ENCODE data around the gene NCR3LG1. TPM values are rescaled to one million over a fixed set of nuclear protein-coding genes. Genes with fewer than 3 reads are reported as not detected.
"Not testable (repeated sequence)": the region's sequence is repeated elsewhere in the genome, so short reads cannot be mapped to it uniquely, and the experiment has no call there.

Gene NCR3LG1
- total and polyA plus RNA-seq, 8 donors: under 0.01 to 13.6 (median 4.1) TPM; not detected in 1

- Histone ChIP-seq H3K4me3 (no peak overlapping the region), H3K27me3 (peaks cover 0 to 48% (median 0%) of the 10 kb centered on the region in 3 donors), H3K4me1 (peaks cover 17 to 28% (median 20%) of the 10 kb centered on the region in 4 donors), H3K36me3 (no peaks in the 10 kb centered on the region), H3K9me3 (no peaks in the 10 kb centered on the region), H3K27ac (no peak overlapping the region)
- no peak for DNase-seq
- intact Hi-C loops (cut with DNase I; ENCODE audit: low total_unique reads): no loop called here
- TF ChIP-seq, protein P1, sequence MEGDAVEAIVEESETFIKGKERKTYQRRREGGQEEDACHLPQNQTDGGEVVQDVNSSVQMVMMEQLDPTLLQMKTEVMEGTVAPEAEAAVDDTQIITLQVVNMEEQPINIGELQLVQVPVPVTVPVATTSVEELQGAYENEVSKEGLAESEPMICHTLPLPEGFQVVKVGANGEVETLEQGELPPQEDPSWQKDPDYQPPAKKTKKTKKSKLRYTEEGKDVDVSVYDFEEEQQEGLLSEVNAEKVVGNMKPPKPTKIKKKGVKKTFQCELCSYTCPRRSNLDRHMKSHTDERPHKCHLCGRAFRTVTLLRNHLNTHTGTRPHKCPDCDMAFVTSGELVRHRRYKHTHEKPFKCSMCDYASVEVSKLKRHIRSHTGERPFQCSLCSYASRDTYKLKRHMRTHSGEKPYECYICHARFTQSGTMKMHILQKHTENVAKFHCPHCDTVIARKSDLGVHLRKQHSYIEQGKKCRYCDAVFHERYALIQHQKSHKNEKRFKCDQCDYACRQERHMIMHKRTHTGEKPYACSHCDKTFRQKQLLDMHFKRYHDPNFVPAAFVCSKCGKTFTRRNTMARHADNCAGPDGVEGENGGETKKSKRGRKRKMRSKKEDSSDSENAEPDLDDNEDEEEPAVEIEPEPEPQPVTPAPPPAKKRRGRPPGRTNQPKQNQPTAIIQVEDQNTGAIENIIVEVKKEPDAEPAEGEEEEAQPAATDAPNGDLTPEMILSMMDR (IDR thresholded peaks at IDR 0.05): no peak
- 70 to 83% (median 78%) methylated on average over 2 of the region's 2 CpGs for WGBS, 5 donors
Observed at GRCh38 chr11:17416492-17416891, 64.9 kb downstream of the NCR3LG1 start.

- TF ChIP-seq, protein P1 (IDR thresholded peaks at IDR 0.05): no peak
- TF ChIP-seq EP300 (IDR thresholded peaks at IDR 0.05) (no peak), POLR2A (IDR thresholded peaks at IDR 0.05) (no peak), POLR2AphosphoS5 (IDR thresholded peaks at IDR 0.05) (no peak)
- 58 to 74% (median 66%) methylated on average over 2 of the region's 2 CpGs for WGBS, 5 donors
- no peak for DNase-seq
- intact Hi-C loops (cut with DNase I; ENCODE audit: low total_unique reads): no loop called here
- H3K36me3 ChIP-seq: no peaks in the 10 kb centered on the region
- H3K4me1 ChIP-seq: peaks cover 0 to 12% (median 9%) of the 10 kb centered on the region in 4 donors
- peaks cover 0 to 43% (median 0%) of the 10 kb centered on the region in 3 donors for H3K27me3 ChIP-seq
- H3K4me3 ChIP-seq: no peak overlapping the region
- no peak overlapping the region for H3K27ac ChIP-seq
- no peaks in the 10 kb centered on the region for H3K9me3 ChIP-seq
Observed at GRCh38 chr11:17418444-17419081, 67.0 kb downstream of the NCR3LG1 start.

GRCh38 chr11:17421781-17422180, 70.2 kb downstream of the NCR3LG1 start:
- Histone ChIP-seq H3K4me1 (no peaks in the 10 kb centered on the region), H3K9me3 (no peaks in the 10 kb centered on the region), H3K4me3 (no peak overlapping the region), H3K27me3 (peaks cover 0 to 22% (median 0%) of the 10 kb centered on the region in 3 donors), H3K27ac (no peak overlapping the region), H3K36me3 (no peaks in the 10 kb centered on the region)
- 46 to 66% (median 51%) methylated on average over 4 of the region's 4 CpGs for WGBS, 5 donors
- intact Hi-C loops (cut with DNase I; ENCODE audit: low total_unique reads): no loop called here
- DNase-seq: no peak
- TF ChIP-seq POLR2A (IDR thresholded peaks at IDR 0.05) (no peak), POLR2AphosphoS5 (IDR thresholded peaks at IDR 0.05) (no peak), EP300 (IDR thresholded peaks at IDR 0.05) (no peak)
- TF ChIP-seq, protein P1 (IDR thresholded peaks at IDR 0.05): no peak

DNA sequence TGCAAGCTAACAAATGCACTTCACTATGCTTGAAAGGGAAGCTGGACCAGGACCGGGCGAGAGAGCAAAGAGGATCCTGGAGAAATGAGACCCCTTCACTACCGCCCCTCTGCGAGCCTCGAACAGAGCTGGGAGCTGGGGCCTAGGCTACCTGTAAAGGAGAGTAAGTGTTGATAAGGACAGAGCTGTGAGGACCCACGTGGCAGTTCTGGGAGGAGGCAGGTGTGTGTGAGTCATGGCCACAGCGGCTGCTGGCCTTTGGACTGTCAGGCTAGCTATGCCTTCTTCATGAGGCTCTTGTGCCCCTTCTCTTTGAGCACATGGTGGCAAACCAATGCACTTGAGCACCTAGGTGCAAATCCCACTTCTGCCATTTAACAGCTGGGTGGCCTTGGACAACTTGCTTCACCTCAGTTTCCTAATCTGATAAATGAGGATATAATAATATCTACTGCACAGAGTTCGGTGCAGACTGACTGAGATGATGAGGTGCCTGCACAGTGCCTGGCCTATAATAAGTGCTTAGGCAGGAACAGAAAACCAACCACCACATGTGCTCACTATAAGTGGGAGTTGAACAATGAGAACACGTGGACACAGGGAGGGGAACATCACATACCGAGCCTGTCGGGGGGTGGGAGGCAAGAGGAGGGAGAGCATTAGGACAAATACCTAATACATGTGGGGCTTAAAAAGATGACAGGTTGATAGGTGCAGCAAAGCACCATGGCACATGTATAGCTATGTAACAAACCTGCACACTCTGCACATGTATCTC, 72.1 kb downstream of the NCR3LG1 start:
- H3K27me3 ChIP-seq: peaks cover 0 to 15% (median 3%) of the 10 kb centered on the region in 3 donors
- intact Hi-C loops (cut with DNase I; ENCODE audit: low total_unique reads): no loop called here
- H3K4me3 ChIP-seq: no peak overlapping the region
- 58 to 76% (median 72%) methylated on average over 11 of the region's 11 CpGs for WGBS, 5 donors
- no peaks in the 10 kb centered on the region for H3K36me3 ChIP-seq
- no peak overlapping the region for H3K27ac ChIP-seq
- TF ChIP-seq POLR2AphosphoS5 (IDR thresholded peaks at IDR 0.05): peak in 1 of 3 donors; percentile 43
- no peak for TF ChIP-seq POLR2A (IDR thresholded peaks at IDR 0.05)
- H3K4me1 ChIP-seq: no peaks in the 10 kb centered on the region
- peak; percentile 62 to 83 for DNase-seq
- H3K9me3 ChIP-seq: no peaks in the 10 kb centered on the region

- H3K4me1 ChIP-seq; intact Hi-C loops (cut with DNase I; ENCODE audit: low total_unique reads): not testable (repeated sequence)
- WGBS, 5 donors: 64 to 86% (median 73%) methylated on average over 5 of the region's 5 CpGs
Observed at GRCh38 chr11:17426233-17426632, 74.6 kb downstream of the NCR3LG1 start.

More at GRCh38 chr11:17426233-17426632, 74.6 kb downstream of the NCR3LG1 start:
- H3K9me3 ChIP-seq, H3K27ac ChIP-seq, H3K27me3 ChIP-seq, H3K4me3 ChIP-seq, H3K36me3 ChIP-seq, DNase-seq: not testable (repeated sequence)

Other genes starting within 250 kb of the NCR3LG1 start
- 100 to 1,000 TPM in 1 of 5 donors, 10 to 100 TPM in 4; 25.5 to 114 (median 71.9) TPM for gene PIK3C2A, start 143.8 kb upstream of the NCR3LG1 start, total RNA-seq
- gene PIK3C2A, start 143.8 kb upstream of the NCR3LG1 start, polyA plus RNA-seq: 10 to 100 TPM in 1 of 3 donors, 1 to 10 TPM in 2; 6.6 to 10.1 (median 6.8) TPM
- 10 to 100 TPM in 4 of 5 donors, 1 to 10 TPM in 1; 6.4 to 92.9 (median 42.2) TPM for gene NUCB2, start 75.1 kb upstream of the NCR3LG1 start, total RNA-seq
- gene NUCB2, start 75.1 kb upstream of the NCR3LG1 start, polyA plus RNA-seq: 100 to 1,000 TPM in 1 of 3 donors, 10 to 100 TPM in 2; 49.8 to 112 (median 72.9) TPM
- gene KCNJ11, start 36.9 kb downstream of the NCR3LG1 start, total RNA-seq: 10 to 100 TPM in 1 of 5 donors, 1 to 10 TPM in 3, not detected in 1; 1.5 to 22.9 (median 4.7) TPM
- 10 to 100 TPM in 1 of 3 donors, 1 to 10 TPM in 2; 7.2 to 14.2 (median 7.7) TPM for gene KCNJ11, start 36.9 kb downstream of the NCR3LG1 start, polyA plus RNA-seq
- gene ABCC8, start 125.0 kb downstream of the NCR3LG1 start, total RNA-seq: 10 to 100 TPM in 3 of 5 donors, 1 to 10 TPM in 1, not detected in 1; 3.9 to 69.6 (median 33.3) TPM
- 10 to 100 TPM in 2 of 3 donors, 1 to 10 TPM in 1; 5.5 to 37.2 (median 25.1) TPM for gene ABCC8, start 125.0 kb downstream of the NCR3LG1 start, polyA plus RNA-seq
- 100 to 1,000 TPM in 1 of 5 donors, 10 to 100 TPM in 3, 1 to 10 TPM in 1; 9.4 to 107 (median 22.6) TPM for gene USH1C, start 192.6 kb downstream of the NCR3LG1 start, total RNA-seq
- 10 to 100 TPM in 1 of 3 donors, 1 to 10 TPM in 2; 4.8 to 42.5 (median 7.1) TPM for gene USH1C, start 192.6 kb downstream of the NCR3LG1 start, polyA plus RNA-seq
- gene OTOG, start 195.5 kb downstream of the NCR3LG1 start, total RNA-seq: not detected
- not detected for gene OTOG, start 195.5 kb downstream of the NCR3LG1 start, polyA plus RNA-seq